Mesothelial cell of epicardium (in vitro differentiated cells): ENCODE results near the gene HIGD1A. TPM values are rescaled to one million over a fixed set of nuclear protein-coding genes. Genes with fewer than 3 reads are reported as not detected.

Experiments used
- DNase-seq, 2 experiments: peaks; one replicate each; pipeline ENCODE4 v3.0.0; 2021; ENCODE audit warnings: low spot score in 2 of 2; ENCODE audit not compliant: unreplicated experiment in 2 of 2
- H3K27ac Mint-ChIP-seq: 2 replicates; pipeline ENCODE4 v1.8.0; 2021; ENCODE audit warnings: mixed read lengths
- H3K27me3 Mint-ChIP-seq: 2 replicates; pipeline ENCODE4 v1.8.0; 2021; ENCODE audit warnings: low read depth, mixed read lengths
- H3K36me3 Mint-ChIP-seq: 2 replicates; pipeline ENCODE4 v1.8.0; 2021; ENCODE audit warnings: mixed read lengths
- H3K4me1 Mint-ChIP-seq: 2 replicates; pipeline ENCODE4 v1.8.0; 2021; ENCODE audit warnings: mixed read lengths
- H3K4me3 Mint-ChIP-seq: 2 replicates; pipeline ENCODE4 v1.8.0; 2021; ENCODE audit warnings: mild to moderate bottlenecking, moderate library complexity, mixed read lengths
- H3K9me3 Mint-ChIP-seq: 2 replicates; pipeline ENCODE4 v1.8.0; 2021; ENCODE audit warnings: mixed read lengths
- total RNA-seq: library from RNA; stranded (reverse); gene quantifications from 3 replicates; pipeline ENCODE4 v1.2.1, GENCODE V29; 2021
- TF ChIP-seq, protein P1 (sequence below): fragments of 200-600 bp; sonication (generic); IDR thresholded peaks from one replicate; pipeline ENCODE4 v1.5.0; 2021; ENCODE audit warnings: antibody characterized with exemption; ENCODE audit not compliant: unreplicated experiment

Gene HIGD1A
- total RNA-seq, 1 donor from 2014 or later, result 63.9 TPM

DNA sequence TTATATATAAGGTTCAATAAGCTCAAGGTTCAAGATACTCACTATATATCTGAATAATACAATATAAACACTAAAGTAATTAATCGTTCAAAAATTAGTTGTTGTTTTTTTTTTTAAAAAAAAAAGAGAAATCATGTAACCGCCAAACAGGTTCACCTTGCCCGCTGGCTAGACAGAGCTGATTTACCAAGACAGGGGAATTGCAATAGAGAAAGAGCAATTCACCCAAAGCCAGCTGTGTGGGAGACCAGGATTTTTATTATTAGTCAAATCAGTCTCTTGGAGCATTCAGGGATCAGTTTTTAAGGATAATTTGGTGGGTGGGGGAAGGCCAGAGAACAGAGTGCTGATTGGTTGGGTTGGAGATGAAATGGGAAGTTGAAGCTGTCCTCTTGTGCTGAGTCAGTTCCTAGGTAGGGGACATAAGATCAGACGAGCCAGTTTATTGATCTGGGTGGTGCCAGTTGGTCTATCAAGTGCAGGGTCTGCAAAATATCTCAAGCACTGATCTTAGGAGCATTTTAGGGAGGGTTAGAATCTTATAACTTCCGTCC is 7.9 kb downstream of the HIGD1A start:
- no peak for DNase-seq
- H3K36me3 Mint-ChIP-seq, result peaks cover 18% of the 10 kb centered on the region
- H3K27me3 Mint-ChIP-seq, result no peaks in the 10 kb centered on the region
- H3K9me3 Mint-ChIP-seq, result no peaks in the 10 kb centered on the region
- no peak overlapping the region for H3K4me3 Mint-ChIP-seq
- H3K4me1 Mint-ChIP-seq, result peaks cover 22% of the 10 kb centered on the region
- peak overlapping the region; percentile 47 for H3K27ac Mint-ChIP-seq
- TF ChIP-seq, protein P1, sequence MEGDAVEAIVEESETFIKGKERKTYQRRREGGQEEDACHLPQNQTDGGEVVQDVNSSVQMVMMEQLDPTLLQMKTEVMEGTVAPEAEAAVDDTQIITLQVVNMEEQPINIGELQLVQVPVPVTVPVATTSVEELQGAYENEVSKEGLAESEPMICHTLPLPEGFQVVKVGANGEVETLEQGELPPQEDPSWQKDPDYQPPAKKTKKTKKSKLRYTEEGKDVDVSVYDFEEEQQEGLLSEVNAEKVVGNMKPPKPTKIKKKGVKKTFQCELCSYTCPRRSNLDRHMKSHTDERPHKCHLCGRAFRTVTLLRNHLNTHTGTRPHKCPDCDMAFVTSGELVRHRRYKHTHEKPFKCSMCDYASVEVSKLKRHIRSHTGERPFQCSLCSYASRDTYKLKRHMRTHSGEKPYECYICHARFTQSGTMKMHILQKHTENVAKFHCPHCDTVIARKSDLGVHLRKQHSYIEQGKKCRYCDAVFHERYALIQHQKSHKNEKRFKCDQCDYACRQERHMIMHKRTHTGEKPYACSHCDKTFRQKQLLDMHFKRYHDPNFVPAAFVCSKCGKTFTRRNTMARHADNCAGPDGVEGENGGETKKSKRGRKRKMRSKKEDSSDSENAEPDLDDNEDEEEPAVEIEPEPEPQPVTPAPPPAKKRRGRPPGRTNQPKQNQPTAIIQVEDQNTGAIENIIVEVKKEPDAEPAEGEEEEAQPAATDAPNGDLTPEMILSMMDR, result no peak

DNA sequence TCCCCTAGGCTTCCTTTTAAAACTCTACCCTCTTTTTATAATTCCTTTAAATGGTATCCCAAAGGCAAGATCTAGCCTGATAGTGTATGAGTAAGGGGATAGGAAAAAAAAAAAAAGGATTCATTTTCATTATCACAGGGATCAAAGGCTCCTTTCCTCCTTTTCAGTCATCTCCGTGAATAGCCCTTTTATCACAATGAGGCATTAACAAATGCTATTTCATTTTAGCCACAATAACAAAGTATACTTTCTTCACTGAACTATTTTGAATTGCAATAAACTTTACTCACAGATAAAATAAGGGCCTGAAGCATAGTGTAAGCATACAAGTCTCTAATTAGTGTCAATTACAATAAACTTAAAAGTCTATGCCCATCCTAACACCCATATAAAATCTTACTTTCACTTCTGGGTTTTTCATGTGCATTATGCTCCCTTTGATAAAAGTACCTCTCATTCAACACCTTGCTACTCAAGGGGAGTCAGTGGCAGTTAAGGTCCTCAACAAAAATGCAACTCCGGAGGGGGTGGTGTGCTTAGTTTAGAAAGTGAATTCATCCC is 8.6 kb downstream of the HIGD1A start:
- TF ChIP-seq, protein P1, result no peak
- Mint-ChIP-seq H3K27ac (no peak overlapping the region), H3K4me3 (no peak overlapping the region), H3K36me3 (peaks cover 19% of the 10 kb centered on the region), H3K4me1 (peaks cover 20% of the 10 kb centered on the region), H3K27me3 (no peaks in the 10 kb centered on the region), H3K9me3 (no peaks in the 10 kb centered on the region)
- DNase-seq, result no peak

DNA sequence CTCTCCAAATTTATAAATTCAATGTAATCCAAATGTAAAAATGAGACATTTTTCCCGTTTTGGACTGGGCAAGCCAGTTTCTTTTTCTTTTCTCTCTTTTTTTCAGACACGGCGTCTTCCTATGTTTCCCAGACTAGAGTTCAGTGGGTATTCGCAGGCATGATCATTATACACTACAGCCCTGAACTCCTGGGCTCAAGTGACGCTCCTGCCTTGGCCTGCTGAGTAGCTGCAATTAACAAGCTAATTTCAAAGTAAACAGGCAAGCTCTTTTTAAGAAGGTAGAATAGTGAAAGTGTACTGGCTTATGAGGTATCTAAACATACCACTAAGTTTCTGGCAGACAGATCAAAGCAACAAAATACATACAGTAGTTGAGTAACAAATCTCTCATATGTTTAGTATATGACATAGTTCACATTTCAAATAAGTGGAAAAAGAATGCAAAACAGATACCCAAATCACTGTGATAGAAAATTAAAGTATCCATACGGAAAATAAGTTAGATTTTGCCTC is 13.5 kb downstream of the HIGD1A start:
- H3K4me3 Mint-ChIP-seq, result no peak overlapping the region

GRCh38 chr3:42786631-42787030 is 17.7 kb downstream of the HIGD1A start:
- Mint-ChIP-seq H3K9me3 (no peaks in the 10 kb centered on the region), H3K4me3 (no peak overlapping the region), H3K36me3 (peaks cover 21% of the 10 kb centered on the region), H3K4me1 (peaks cover 7% of the 10 kb centered on the region), H3K27ac (no peak overlapping the region), H3K27me3 (no peaks in the 10 kb centered on the region)
- TF ChIP-seq, protein P1, result no peak
- DNase-seq, result no peak

More for the DNA sequence above, 13.5 kb downstream of the HIGD1A start:
- TF ChIP-seq, protein P1, result no peak
- no peaks in the 10 kb centered on the region for H3K27me3 Mint-ChIP-seq
- H3K27ac Mint-ChIP-seq, result peak overlapping the region; percentile 48
- peaks cover 22% of the 10 kb centered on the region for H3K36me3 Mint-ChIP-seq
- no peaks in the 10 kb centered on the region for H3K9me3 Mint-ChIP-seq
- no peak for DNase-seq
- peaks cover 10% of the 10 kb centered on the region for H3K4me1 Mint-ChIP-seq

DNA sequence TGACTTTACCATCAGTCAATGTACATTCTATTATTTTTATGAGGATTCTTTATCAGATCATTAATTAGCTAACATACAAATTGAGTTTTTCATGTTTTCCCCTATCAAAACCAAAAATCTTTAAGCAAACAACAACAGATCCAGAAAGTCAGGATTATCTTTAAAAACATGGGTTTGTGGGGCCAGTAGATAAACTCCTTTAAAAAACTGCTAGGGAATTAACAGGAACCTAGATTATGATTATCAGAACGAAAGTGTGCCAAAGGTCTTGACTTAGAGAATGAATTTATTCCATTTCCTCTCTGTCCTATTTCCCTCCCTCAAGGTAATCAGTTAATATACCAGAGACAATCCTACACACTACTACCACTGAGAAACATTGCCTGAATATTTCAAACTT is 18.1 kb downstream of the HIGD1A start:
- peaks cover 21% of the 10 kb centered on the region for H3K36me3 Mint-ChIP-seq
- no peak for DNase-seq
- TF ChIP-seq, protein P1, result no peak
- H3K27ac Mint-ChIP-seq, result no peak overlapping the region
- no peaks in the 10 kb centered on the region for H3K27me3 Mint-ChIP-seq
- H3K4me1 Mint-ChIP-seq, result peaks cover 7% of the 10 kb centered on the region
- H3K4me3 Mint-ChIP-seq, result no peak overlapping the region
- H3K9me3 Mint-ChIP-seq, result no peaks in the 10 kb centered on the region
